SK-N-SH (cell line): ENCODE data around the gene CEP170B.

Experiments used
- CTCF ChIP-seq: fragments of 200-600 bp; sonication (generic); IDR thresholded peaks from 2 replicates; pipeline ENCODE4 v1.6.1; 2017; ENCODE audit warnings: antibody characterized with exemption, mild to moderate bottlenecking, moderate library complexity
- MXI1 ChIP-seq: IDR thresholded peaks from 2 replicates; pipeline ENCODE4 v1.6.1; 2012; ENCODE audit warnings: mild to moderate bottlenecking, low read depth, low read length, improper control_type of control experiment
- POLR2AphosphoS5 ChIP-seq: IDR thresholded peaks from 2 replicates; pipeline ENCODE4 v1.6.1; 2012; ENCODE audit warnings: low read depth, low read length
- RXRA ChIP-seq: IDR thresholded peaks from 2 replicates; pipeline ENCODE4 v1.4.0; 2012; ENCODE audit warnings: low read depth, mild to moderate bottlenecking, borderline replicate concordance
- YY1 ChIP-seq: IDR thresholded peaks from 2 replicates; pipeline ENCODE4 v1.4.0; 2012; ENCODE audit warnings: low read depth, mild to moderate bottlenecking
- TF ChIP-seq, protein P1 (sequence below): IDR thresholded peaks from 2 replicates; pipeline ENCODE4; 2012

- TF ChIP-seq RXRA (no peak), YY1 (no peak), MXI1 (no peak), CTCF (no peak), POLR2AphosphoS5 (no peak)
- TF ChIP-seq, protein P1, sequence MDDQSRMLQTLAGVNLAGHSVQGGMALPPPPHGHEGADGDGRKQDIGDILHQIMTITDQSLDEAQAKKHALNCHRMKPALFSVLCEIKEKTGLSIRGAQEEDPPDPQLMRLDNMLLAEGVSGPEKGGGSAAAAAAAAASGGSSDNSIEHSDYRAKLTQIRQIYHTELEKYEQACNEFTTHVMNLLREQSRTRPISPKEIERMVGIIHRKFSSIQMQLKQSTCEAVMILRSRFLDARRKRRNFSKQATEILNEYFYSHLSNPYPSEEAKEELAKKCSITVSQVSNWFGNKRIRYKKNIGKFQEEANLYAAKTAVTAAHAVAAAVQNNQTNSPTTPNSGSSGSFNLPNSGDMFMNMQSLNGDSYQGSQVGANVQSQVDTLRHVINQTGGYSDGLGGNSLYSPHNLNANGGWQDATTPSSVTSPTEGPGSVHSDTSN, result no peak
Observed at GRCh38 chr14:104830781-104831180, 34.3 kb upstream of the CEP170B start.
